ENCODE data around the gene ZNF410.

The ZNF410 gene

GRCh38 chr14:73886449-73887317, at the start of gene ZNF410:
ZNF410 (plus strand) TSS chr14:73886859; CDS start chr14:73892176, 5,317 bp downstream.
- TF ChIP-seq TCF12 (IDR thresholded peaks at IDR 0.05; ENCODE audit: low read depth) (peak; percentile 50; the same call in 1 of the 2 replicates), MAX (IDR thresholded peaks at IDR 0.05) (peak; percentile 90), EP300 (IDR thresholded peaks at IDR 0.05; ENCODE audit: borderline replicate concordance) (peak; percentile 35; the same call in 1 of the 2 replicates), YY1 (IDR thresholded peaks at IDR 0.05; ENCODE audit: low read depth) (peak; percentile 25; the same call in 1 of the 2 replicates), ZBTB7A (IDR thresholded peaks at IDR 0.05; ENCODE audit: low read depth) (no peak), FOXM1 (IDR thresholded peaks at IDR 0.05; ENCODE audit: borderline replicate concordance, low read depth) (0 out of 2 replicates have a peak, but pooled peaks have one; percentile 28), CREB1 (IDR thresholded peaks at IDR 0.05; ENCODE audit: low read depth) (peak; percentile 67), EGR1 (IDR thresholded peaks at IDR 0.05) (peak; percentile 94), NFIC (IDR thresholded peaks at IDR 0.05) (peak; percentile 19; the same call in 1 of the 2 replicates), RAD21 (IDR thresholded peaks at IDR 0.05; ENCODE audit: low read depth) (no peak), TAF1 (IDR thresholded peaks at IDR 0.05; ENCODE audit: low read depth) (peak; percentile 78)

GRCh38 chr14:73842201-73842600, 44.5 kb upstream of the ZNF410 start:
- TF ChIP-seq YY1 (IDR thresholded peaks at IDR 0.05; ENCODE audit: low read depth) (no peak), FOXM1 (IDR thresholded peaks at IDR 0.05; ENCODE audit: borderline replicate concordance, low read depth) (no peak), NFIC (IDR thresholded peaks at IDR 0.05) (no peak), CREB1 (IDR thresholded peaks at IDR 0.05; ENCODE audit: low read depth) (no peak)

GRCh38 chr14:73842851-73843250, 43.8 kb upstream of the ZNF410 start:
- TF ChIP-seq ZBTB7A (IDR thresholded peaks at IDR 0.05; ENCODE audit: low read depth): no peak
- no peak for TF ChIP-seq TAF1 (IDR thresholded peaks at IDR 0.05; ENCODE audit: low read depth)
- TF ChIP-seq YY1 (IDR thresholded peaks at IDR 0.05; ENCODE audit: low read depth): no peak
- TF ChIP-seq TCF12 (IDR thresholded peaks at IDR 0.05; ENCODE audit: low read depth): no peak
- no peak for TF ChIP-seq FOXM1 (IDR thresholded peaks at IDR 0.05; ENCODE audit: borderline replicate concordance, low read depth)
- TF ChIP-seq NFIC (IDR thresholded peaks at IDR 0.05): no peak
- TF ChIP-seq EP300 (IDR thresholded peaks at IDR 0.05; ENCODE audit: borderline replicate concordance): no peak
- no peak for TF ChIP-seq MAX (IDR thresholded peaks at IDR 0.05)
- TF ChIP-seq CEBPB (IDR thresholded peaks at IDR 0.05): no peak
- no peak for TF ChIP-seq EGR1 (IDR thresholded peaks at IDR 0.05)
- no peak for TF ChIP-seq USF1 (IDR thresholded peaks at IDR 0.05)

- TF ChIP-seq CREB1 (IDR thresholded peaks at IDR 0.05; ENCODE audit: low read depth): no peak
- TF ChIP-seq CEBPB (IDR thresholded peaks at IDR 0.05): no peak
- TF ChIP-seq ZBTB7A (IDR thresholded peaks at IDR 0.05; ENCODE audit: low read depth): no peak
- TF ChIP-seq TCF12 (IDR thresholded peaks at IDR 0.05; ENCODE audit: low read depth): no peak
- TF ChIP-seq REST (IDR thresholded peaks at IDR 0.05; ENCODE audit: low read depth): no peak
- no peak for TF ChIP-seq USF1 (IDR thresholded peaks at IDR 0.05)
- no peak for TF ChIP-seq NFIC (IDR thresholded peaks at IDR 0.05)
- no peak for TF ChIP-seq EGR1 (IDR thresholded peaks at IDR 0.05)
- TF ChIP-seq EP300 (IDR thresholded peaks at IDR 0.05; ENCODE audit: borderline replicate concordance): no peak
- TF ChIP-seq RAD21 (IDR thresholded peaks at IDR 0.05; ENCODE audit: low read depth): no peak
- TF ChIP-seq FOXM1 (IDR thresholded peaks at IDR 0.05; ENCODE audit: borderline replicate concordance, low read depth): no peak
- TF ChIP-seq TEAD4 (IDR thresholded peaks at IDR 0.05): no peak
These were observed 43.4 kb upstream of the ZNF410 start for GRCh38 chr14:73843296-73843695.

- TF ChIP-seq EP300 (IDR thresholded peaks at IDR 0.05; ENCODE audit: borderline replicate concordance) (no peak), EGR1 (IDR thresholded peaks at IDR 0.05) (no peak), YY1 (IDR thresholded peaks at IDR 0.05; ENCODE audit: low read depth) (no peak), NFIC (IDR thresholded peaks at IDR 0.05) (no peak), MAX (IDR thresholded peaks at IDR 0.05) (no peak), TAF1 (IDR thresholded peaks at IDR 0.05; ENCODE audit: low read depth) (no peak), CEBPB (IDR thresholded peaks at IDR 0.05) (no peak), RAD21 (IDR thresholded peaks at IDR 0.05; ENCODE audit: low read depth) (no peak), TCF12 (IDR thresholded peaks at IDR 0.05; ENCODE audit: low read depth) (no peak), CREB1 (IDR thresholded peaks at IDR 0.05; ENCODE audit: low read depth) (no peak), TEAD4 (IDR thresholded peaks at IDR 0.05) (no peak)
These were observed 39.7 kb upstream of the ZNF410 start for GRCh38 chr14:73846947-73847346.

- TF ChIP-seq CEBPB (IDR thresholded peaks at IDR 0.05): peak; percentile 17; the same call in 1 of the 2 replicates
- TF ChIP-seq TAF1 (IDR thresholded peaks at IDR 0.05; ENCODE audit: low read depth): no peak
- TF ChIP-seq MAX (IDR thresholded peaks at IDR 0.05): no peak
- TF ChIP-seq TEAD4 (IDR thresholded peaks at IDR 0.05): peak; percentile 58; the same call in 1 of the 2 replicates
- TF ChIP-seq TCF12 (IDR thresholded peaks at IDR 0.05; ENCODE audit: low read depth): 0 out of 2 replicates have a peak, but pooled peaks have one; percentile 14
- no peak for TF ChIP-seq USF1 (IDR thresholded peaks at IDR 0.05)
These were observed 35.7 kb upstream of the ZNF410 start for GRCh38 chr14:73851000-73851399.
